ENCODE results near the gene DPYSL4.

The DPYSL4 gene

DNA sequence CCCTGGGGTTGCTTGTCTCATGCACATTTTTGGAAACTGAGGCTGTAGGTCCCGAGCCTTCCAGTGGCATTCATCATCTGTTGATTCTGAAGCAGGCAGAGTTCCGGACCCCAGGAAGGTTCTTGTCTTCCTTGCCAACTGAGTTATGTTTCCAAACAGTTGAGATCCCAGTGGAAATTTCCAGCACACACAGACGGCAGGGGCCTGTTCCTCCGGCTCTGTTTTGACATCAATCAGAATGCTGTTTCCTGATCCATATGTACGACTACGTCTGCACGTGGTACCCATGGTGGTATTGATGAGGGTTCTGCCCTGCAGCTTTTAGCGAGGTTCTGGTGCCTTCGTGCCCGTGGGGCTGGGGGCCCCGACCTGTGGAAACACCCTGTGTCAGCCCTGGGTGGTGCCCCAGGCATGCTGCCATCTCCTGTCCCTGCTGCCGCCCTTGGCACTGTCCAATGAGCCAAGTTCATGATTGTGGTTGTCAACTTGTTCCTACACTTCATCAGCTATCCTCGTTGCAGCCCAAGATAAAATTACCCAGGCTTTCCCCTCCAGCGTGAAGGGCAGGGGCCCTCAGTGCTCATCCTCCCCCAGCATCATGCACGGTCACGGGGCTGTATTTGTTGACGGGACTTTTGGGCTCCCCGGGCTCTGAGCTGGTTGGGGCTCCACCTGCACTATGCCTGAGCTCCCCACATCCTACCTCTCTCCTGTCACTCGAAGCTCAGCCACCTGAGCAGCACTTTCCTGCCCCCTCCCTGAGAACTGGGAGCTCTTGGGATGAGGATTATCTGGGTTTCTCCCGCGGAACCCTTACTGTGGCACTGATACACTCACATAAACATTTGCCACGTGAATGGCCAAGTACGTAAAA is 7.8 kb upstream of the DPYSL4 start:
- DNase-seq (ENCODE audit: low read depth), result no peak

DNA sequence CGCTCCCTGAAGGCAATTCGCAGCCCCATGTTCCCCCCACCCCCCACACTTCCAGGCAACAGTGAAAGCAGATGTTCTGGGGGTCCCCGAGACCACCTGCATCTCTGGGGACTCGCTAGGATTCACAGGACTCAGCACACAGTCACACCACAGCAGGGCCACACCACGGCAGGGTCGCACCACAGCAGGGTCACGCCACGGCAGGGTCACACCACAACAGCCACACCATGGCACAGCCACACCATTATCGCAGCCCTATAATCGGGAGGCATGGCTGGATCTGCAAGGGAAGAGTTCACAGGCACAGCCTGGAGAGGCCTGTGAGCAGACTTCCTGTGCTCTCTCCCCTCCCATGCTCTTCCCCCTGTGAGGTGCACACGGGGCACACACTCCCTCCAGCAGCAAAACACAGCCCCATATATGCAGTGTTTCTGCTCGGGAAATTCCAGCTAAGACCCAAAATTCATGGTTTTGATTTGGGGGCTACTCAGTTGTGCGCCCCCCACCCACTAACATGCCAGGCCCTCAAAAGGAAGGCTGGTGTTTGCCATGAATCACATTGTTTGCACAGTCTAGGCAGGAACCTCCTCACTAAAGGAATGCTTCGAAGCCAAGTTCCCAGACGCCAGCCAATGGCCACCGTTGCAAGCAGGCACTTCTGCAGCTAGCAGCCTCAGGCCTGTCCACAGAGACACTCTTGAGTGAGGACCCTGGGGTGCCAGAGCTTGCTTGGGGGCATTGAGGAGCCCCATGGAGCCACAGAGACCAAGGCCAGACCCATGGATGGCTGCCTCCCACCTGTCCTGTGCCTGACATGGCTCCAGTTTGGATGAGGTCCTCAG is 7.0 kb upstream of the DPYSL4 start:
- DNase-seq (ENCODE audit: low read depth), result no peak

DNA sequence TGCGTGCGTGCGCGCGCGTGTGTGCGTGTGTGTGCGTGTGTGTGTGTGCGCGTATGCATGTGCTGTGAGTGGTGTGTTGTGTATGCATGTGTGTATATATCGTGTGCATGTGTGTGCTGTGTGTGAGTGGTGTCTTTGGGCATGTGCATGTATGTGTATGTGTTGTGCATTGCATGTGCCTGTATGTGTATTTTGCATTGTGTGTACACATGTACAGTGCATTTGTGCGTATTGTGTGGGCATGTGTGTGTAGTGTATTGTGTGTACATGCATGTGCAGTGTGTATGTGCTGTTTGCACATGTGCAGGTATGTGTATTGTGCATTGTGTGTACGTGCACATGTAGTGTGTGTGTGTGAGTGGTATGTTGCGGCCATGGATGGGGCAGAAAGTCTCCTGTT is 6.0 kb upstream of the DPYSL4 start:
- no peak for DNase-seq (ENCODE audit: low read depth)

DNA sequence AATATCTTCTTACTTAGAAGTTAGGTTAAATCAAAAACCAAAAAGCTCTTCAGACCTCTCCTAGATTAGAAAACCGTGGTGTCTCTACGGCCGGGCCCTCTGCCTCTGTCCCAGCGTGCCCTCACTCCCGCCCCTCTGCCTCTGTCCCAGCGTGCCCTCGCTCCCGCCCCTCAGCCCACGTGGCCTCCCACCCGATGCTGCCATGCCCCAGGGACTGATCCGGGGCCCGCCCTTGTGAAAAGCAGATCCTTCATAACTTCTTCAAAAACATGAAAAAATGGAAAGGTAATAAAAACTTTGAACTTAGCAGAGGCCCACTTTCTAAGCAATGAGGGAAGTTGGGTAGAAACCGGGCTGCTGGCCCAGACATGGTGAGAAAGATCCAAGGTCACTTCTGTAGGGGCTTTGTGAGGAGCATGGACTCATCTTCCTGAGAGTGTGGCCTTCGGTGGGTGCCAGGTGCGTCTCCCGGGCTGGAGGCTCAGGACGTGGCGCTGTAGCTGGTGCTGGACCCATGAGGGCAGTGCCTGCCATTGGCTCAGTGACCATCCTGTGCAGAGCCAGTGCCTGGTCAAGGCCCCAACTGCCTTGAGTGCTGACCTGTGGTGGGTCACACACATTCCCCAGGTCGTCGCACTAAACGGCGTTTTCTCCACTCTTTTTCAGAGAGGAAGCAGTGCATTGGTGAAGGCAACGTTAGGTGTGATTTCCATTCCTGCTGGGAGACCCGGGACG is 4.9 kb upstream of the DPYSL4 start:
- DNase-seq (ENCODE audit: low read depth), result no peak

DNA sequence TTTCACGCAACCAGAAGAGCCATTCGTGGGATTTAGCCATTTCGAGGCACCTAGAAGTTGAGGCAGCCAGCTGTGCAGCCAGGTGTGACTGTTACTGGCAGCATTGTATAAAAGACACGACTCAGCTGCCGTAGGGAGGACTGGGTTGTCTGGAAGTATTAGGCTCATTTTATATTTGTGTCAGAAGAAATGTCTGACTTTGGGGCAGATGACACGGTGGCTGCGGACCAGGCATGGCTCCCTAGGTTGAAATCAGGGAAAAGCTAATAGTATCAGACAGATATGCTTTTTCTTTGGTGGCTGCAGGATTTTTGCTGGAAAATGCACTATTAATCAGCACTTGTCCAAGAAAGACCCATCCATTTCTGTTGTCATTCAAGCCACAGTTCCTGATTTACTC is 4.2 kb upstream of the DPYSL4 start:
- no peak for DNase-seq (ENCODE audit: low read depth)

DNA sequence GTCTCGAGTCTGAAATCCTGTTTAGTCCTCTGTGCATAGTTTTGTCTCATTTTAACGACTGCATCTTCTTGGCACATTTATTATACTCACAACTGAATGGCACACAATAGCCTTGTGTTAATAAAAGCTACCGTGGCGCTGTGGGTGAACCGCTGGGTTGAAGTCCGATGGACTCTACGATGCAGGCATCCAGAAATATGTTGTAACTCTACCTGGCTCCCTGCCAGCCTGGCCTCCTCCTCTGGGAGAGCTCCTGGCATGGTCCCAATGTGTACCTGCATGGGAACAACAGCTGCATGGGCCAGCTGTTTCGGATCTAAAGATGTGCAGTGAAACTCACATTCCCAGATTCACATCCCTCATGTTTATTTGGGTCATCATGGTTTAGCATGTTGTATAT is 3.7 kb upstream of the DPYSL4 start:
- no peak for DNase-seq (ENCODE audit: low read depth)

DNA sequence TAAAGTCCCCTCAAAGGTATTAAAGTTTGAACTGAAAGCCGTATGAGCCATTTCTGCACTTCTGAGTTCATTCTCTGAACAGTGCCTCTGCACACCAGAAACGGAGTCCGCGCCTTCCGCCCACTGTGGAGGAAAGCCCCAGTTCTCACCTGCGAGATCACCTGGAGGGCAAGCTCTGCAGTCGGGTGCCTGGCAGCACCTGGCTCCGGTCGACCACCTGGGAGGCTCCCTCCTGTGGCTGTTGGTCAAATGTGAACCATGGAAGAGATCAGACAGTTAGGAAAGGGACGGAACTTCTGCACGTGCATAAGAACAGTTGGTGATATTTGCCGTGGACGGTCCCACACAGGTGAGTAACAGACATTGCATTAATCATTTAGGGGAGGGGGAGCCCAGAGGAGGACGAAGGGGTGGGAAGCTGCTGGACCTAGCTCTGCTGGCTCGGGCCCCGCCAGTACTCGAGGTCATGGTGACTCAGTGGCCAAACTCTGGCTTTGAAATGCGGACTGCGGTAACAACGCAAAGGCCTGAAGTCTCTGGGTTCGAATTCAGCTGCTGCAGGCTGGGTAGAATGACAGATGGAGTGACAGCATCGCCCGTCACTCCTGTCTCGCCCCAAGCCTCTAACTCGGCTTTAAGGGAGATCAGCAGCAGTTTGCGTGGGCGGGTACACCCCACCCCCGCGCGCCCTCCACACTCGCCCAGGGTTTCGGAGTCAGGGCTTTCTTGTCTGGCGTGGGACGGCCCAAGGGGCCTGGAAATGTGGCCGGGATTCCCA is 1.7 kb upstream of the DPYSL4 start:
- no peak for DNase-seq (ENCODE audit: low read depth)

DNA sequence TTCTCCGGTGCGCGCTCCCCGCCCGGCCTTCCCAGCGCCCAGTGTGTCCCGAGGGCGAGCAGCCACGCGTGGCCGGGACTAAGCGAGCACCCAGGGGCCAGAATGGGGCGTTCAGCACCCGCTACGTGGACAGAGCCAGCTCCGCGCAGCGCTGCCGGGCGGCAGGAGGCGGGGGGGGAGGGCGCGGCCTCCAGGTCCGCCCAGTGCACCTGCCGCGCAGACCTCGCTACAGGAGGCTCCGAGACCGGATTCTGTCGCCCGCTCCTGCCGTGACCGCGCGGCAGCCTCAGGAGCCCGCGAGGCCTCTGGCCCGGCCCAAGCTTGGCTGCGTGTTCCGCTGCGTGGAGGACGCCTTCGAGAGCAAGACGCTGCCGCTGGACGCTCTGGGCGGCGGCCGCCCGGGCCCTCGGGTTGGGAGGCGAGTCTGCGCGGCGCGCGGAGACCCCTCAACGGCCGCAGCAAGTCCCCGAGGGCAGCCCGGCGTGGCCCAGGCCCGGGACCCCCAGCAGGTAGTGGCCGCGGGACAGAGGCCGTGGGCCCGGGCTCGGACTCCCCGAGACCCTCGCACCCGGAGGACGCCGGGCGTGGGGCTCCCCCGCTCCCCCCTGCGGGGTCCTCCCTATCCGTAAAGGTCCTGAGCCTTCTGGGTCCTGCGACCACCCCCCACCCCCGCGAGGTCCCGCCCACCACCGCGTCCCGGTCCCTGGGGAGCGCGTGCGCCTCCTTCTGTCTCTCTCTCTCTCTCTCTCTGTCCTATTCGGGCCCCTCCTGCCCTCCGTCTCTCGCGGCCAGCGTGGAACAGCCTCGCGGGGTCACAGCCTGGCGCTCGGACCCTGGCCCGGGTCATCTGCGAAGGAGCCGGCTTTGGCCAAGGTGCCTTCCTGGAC is 904 bp upstream of the DPYSL4 start:
- DNase-seq (ENCODE audit: low read depth), result no peak

DNA sequence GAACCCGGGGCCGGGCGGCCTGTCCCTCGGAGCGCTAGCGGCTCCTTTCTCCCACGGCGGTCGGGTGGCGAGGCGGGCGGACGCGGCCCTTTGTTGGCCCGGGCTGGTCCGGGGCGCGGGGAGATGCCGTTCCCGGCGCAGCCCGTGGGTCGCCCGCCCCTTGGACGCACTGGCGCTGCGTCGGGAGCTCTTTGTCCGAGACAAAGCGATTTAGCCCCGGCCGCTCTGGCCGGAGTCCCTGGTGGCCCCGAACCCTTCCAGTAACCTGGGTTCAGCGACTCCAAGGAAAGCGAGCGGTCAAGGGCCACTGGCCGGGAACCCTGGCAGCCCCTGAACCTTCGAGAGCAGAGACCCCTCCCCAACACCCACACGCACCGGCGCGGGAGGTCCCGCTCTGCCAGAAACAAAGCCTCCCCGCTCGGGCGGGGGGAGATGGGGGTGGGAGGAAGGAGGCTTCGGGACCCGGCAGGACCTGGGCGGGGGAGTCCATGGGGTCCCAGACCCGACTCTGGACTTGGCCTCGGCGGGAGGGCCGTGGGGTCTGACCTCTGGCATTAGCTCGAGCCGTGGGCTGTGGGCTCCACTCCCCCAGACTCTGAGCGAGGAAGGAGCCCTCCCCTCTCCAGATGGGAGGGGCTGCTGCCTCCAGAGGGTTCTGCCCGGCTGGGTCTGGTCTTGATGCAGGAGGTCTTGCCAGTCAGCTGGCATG is 836 bp downstream of the DPYSL4 start:
- no peak for DNase-seq (ENCODE audit: low read depth)

DNA sequence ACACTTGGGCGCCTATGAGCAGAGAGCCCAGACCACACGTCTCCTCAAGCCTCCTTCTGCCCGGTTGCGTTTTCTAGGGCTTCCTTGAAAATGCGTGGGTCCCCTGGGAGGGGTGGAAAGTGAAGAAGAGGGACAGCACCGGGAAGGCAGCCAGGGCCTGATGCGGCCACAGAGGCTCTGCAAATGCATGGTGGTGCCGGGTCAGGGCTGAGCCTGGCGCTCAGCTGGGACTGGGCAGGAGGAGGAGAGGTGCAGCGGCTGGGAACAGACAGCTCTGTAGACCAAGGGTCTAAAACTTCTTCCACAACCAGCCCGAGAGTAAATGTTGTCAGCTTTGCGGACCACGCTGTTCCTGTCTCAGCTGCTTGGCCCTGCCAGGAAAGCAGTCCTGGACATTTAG is 1.6 kb downstream of the DPYSL4 start:
- DNase-seq (ENCODE audit: low read depth), result no peak

DNA sequence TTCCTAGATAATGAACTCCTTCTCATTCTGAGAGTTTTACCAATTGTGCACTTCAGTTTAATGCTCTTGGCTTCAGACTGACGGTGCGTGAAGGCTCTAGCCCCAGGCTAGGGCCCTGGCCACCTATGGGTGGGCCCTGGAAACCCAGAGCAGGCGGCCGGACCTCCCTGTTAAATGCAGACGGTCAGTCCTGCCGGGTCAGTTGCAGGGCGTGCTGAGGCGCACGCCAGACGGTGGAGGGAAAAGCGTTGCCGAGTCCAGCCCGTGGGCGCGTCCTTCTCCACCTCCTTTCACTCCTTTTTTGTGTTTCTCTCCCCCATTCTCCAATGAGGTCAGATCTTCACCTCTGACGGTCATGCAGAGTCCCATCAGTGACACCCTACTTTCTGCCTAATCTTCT is 2.3 kb downstream of the DPYSL4 start:
- no peak for DNase-seq (ENCODE audit: low read depth)

DNA sequence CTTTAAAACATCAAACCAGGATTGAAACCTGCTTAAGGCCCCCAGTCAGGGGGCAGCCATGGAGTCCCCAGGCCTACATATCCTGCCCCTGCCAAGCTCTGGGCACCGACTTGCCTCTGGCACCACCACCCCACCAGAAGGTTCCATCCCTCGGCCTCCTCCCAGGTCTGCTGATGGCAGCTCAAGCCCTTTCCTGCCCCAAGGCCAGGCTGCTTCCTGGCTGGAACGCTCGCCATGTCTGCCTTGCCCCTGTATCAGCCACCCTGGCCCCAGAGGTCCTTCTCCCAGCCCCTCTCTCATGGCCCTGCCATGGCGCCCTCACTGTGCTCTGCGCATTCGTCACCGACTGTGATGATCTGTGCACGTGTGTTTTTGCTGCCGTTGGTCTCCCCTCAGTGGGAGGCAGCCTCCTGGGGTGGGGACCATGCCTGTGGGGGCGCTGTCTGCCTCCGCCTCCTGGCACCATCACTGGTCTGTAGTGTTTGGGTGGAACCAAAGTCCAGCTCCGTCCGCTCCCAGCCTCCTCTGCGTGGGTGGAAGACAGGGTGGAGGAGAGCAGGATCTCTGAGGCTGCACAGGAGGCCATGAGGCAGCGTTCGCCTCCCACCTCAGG is 3.2 kb downstream of the DPYSL4 start:
- no peak for DNase-seq (ENCODE audit: low read depth)

DNA sequence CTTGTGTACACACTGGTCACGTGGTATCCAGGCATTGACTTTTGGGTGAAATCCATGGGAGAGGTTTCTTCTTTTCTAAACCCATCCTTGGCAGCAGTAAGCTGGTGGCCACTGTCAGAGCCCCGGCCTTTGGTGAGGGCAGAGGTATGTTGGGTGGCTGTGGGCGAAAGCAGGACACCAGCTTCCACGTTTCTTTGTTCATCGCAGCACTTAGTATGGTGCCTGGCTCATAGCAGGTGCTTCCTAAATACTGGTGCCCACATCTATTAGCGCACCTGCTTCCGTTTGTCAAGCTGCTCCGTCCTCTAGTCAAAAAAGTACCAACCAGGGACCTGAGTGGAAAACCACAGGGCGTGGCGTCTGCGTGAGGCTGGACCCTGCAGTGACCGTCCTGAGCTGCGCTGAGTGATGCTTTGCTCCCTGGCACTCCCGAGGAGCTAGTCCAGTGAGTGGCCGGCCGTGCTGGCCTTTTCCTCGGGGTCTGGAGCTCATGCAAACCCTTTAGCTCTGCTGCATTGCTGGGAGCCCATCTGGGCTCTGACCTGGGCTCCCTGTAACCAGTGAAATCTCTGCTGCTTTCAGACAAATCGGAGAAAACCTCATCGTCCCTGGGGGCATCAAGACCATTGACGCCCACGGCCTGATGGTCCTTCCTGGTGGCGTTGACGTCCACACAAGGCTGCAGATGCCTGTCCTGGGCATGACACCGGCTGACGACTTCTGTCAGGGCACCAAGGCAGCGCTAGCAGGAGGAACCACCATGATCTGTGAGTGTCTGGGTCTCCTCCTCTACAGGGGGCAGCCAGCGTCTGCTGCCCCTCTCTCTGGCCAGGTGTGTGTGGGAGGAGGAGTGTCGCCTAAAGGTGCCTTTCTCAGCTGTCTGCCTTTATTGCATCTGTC is 5.6 kb downstream of the DPYSL4 start:
- no peak for DNase-seq (ENCODE audit: low read depth)

DNA sequence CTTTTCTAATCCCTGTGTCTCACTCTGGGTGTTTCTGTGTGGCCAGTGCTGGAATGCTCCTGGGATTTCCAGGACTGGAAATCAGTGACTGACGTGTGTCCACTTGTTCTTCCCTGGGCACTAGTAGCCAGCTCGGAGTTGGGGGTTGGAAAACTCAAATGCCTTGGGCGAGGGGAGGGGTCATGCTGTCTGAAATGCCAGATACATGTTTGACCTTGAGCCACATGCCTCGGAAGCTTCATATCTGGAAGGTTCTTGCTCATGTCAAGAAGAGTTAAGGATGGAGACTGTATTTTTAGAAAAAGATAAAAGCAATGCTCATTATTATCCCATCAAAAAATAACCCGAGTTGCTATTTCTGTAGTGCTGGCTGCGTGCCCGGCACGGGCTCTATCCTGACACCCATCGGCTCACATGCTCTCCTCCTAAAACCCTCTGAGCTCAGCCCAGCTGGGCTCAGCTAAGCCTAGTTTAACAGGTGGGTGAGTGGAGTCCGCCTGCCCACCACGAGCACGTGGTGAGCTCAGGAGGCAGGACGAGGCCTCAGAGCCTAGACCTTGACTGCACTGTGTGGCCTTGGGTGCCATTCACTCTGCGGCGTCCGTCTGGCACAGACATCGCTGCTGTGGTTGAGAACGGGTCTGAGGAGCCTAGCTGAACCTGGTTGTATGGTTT is 6.4 kb downstream of the DPYSL4 start:
- DNase-seq (ENCODE audit: low read depth), result no peak

DNA sequence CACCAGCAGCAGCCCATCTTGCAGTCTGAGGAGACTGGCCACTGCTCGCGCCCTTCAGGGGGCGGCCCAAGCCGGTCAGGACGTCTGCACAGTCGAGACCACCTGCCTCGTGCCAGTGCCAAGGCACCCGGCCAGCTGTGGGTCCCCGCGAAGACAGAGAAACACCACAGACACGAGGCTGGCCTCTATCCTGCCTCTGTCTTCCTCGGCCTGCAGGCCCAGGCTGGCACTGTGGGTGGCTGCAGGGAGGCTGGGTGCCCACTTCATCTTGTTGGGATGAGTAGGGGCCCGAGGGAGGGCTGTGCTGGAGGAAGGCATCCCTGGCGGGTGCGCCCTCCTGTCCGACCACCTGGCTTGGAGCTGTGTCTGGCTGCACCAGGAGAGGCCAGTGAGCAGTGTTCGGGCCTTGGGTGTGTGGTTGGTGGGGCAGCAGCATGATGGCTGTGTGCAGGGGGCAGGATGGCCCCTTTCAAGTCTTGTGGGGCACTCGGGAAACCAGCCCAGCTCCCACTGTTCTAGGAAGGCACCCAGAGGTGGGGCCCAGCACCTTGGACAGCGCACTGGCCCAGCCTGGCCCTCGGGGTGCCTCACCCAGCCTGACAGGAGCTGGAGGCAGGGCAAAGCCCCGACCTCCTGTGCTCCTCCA is 7.3 kb downstream of the DPYSL4 start:
- DNase-seq (ENCODE audit: low read depth), result no peak

DNA sequence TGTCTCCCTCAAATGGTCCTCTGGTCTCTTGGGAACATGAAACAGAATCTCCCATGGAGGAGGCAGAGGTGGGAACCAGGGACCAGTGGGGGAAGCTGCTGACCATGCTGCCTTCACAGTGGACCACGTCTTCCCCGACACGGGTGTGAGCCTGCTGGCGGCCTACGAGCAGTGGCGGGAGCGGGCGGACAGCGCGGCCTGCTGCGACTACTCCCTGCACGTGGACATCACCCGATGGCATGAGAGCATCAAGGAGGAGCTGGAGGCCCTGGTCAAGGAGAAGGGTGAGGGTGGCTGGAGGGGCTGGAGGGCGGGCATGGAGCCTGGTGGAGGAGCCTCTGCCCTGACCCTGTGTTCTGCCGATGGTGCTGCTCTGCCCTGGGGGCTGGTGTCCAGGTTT is 8.0 kb downstream of the DPYSL4 start:
- no peak for DNase-seq (ENCODE audit: low read depth)

DNA sequence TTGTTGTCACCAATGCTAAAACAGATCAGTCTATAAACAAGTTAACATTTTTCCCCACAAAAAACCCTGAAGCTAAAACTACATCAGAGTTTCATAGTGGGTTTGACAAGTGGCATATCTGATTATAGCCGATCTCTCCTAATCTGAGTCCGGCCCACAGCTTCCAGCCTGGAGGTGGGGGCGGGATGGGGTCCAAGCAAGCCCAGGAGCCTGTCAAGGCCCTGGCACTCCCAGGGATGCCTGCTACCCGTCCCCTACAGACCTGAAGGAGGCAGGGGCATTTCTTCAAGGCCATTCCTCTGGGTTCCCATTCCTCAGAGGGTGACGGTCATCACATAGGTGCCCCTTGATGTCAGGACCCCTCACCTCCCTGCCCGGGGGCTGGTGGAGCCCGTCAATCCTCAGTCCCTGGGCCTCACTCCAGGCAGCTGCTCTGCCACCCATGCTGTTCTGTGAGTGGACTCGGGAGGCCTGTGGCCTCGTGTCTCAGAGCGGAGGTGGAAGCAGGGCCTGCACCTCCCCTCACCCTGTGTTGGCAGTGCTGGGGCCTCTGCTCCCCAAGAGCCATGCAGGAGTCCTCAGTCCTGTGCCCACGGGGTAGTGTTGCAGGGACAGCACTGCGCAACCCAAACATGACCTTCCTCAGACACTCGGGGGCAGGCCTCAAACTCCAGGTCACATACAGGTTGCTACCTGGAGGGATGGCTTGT is 8.8 kb downstream of the DPYSL4 start:
- DNase-seq (ENCODE audit: low read depth), result no peak
